Neural cell (in vitro differentiated cells): ENCODE results near the gene QSOX1. TPM values are rescaled to one million over a fixed set of nuclear protein-coding genes. Genes with fewer than 3 reads are reported as not detected.

Source experiments
- H2AFZ ChIP-seq: fragments of 200-600, 300-800 bp; sonication (generic), shearing (Covaris generic); 2 replicates; pipeline ENCODE4 v1.6.0; 2014; ENCODE audit warnings: low read depth, mild to moderate bottlenecking, antibody characterized with exemption, low read length, moderate library complexity
- H3F3A ChIP-seq: fragments of 200-600 bp; shearing (Covaris generic); 2 replicates; pipeline ENCODE4 v1.6.1; 2016; ENCODE audit warnings: mild to moderate bottlenecking, moderate library complexity, mixed read lengths, antibody characterized with exemption, low read length; ENCODE audit not compliant: insufficient read depth, poor library complexity, severe bottlenecking
- H3K27ac ChIP-seq: fragments of 200-600, 300-800 bp; sonication (generic), shearing (Covaris generic); 2 replicates; pipeline ENCODE4 v1.5.1; 2014; ENCODE audit warnings: mild to moderate bottlenecking, low read length, moderate library complexity
- H3K27me3 ChIP-seq: fragments of 300-800, 200-600 bp; sonication (generic), shearing (Covaris generic); 2 replicates; pipeline ENCODE4 v1.6.0; 2014; ENCODE audit warnings: mild to moderate bottlenecking, low read depth, low read length, moderate library complexity; ENCODE audit not compliant: insufficient read depth
- H3K36me3 ChIP-seq: fragments of 300-800, 200-600 bp; sonication (generic), shearing (Covaris generic); 2 replicates; pipeline ENCODE4 v1.5.1; 2014; ENCODE audit warnings: mild to moderate bottlenecking, antibody characterized with exemption, low read length, moderate library complexity; ENCODE audit not compliant: insufficient read depth
- H3K4me2 ChIP-seq: fragments of 300-800, 200-600 bp; sonication (generic), shearing (Covaris generic); 2 replicates; pipeline ENCODE4 v1.6.0; 2014; ENCODE audit warnings: mild to moderate bottlenecking, low read length
- H3K4me3 ChIP-seq: fragments of 300-800, 200-600 bp; sonication (generic), shearing (Covaris generic); 2 replicates; pipeline ENCODE4 v1.5.1; 2014; ENCODE audit warnings: mild to moderate bottlenecking, low read length, moderate library complexity
- H3K79me2 ChIP-seq: fragments of 200-600 bp; shearing (Covaris generic); replicated peaks from 2 replicates; pipeline ENCODE4 v1.6.0; 2014; ENCODE audit warnings: mild to moderate bottlenecking, low read length, moderate library complexity; ENCODE audit not compliant: insufficient read depth
- H3K9ac ChIP-seq: fragments of 300-800, 200-600 bp; sonication (generic), shearing (Covaris generic); 2 replicates; pipeline ENCODE4 v1.6.1; 2016; ENCODE audit warnings: mild to moderate bottlenecking, low read length, mixed read lengths
- H3K9me2 ChIP-seq: fragments of 200-600 bp; shearing (Covaris generic); 2 replicates; pipeline ENCODE4 v1.6.1; 2016; ENCODE audit warnings: mild to moderate bottlenecking, low read length, mixed read lengths; ENCODE audit not compliant: insufficient read depth
- H3K9me3 ChIP-seq: fragments of 200-600, 300-800 bp; sonication (generic), shearing (Covaris generic); 2 replicates; pipeline ENCODE4 v1.6.1; 2016; ENCODE audit warnings: mild to moderate bottlenecking, mixed run types, low read length, moderate library complexity, mixed read lengths
- H4K20me1 ChIP-seq: fragments of 200-600 bp; shearing (Covaris generic); 2 replicates; pipeline ENCODE4 v1.6.1; 2016; ENCODE audit warnings: mild to moderate bottlenecking, mixed run types; ENCODE audit not compliant: insufficient read depth
- EP300 ChIP-seq: fragments of 450-650 bp; conservative IDR thresholded peaks from 2 replicates; pipeline ENCODE4 v1.6.1; 2014; ENCODE audit warnings: antibody characterized with exemption, mild to moderate bottlenecking, moderate library complexity; ENCODE audit not compliant: poor library complexity, severe bottlenecking
- EZH2 ChIP-seq: fragments of 200-600, 300-800 bp; shearing (Covaris generic), sonication (generic); IDR thresholded peaks from 2 replicates; pipeline ENCODE4 v1.6.1; 2014; ENCODE audit warnings: antibody characterized with exemption, low read length, borderline replicate concordance, mild to moderate bottlenecking; ENCODE audit not compliant: insufficient read depth, poor library complexity, severe bottlenecking
- MXI1 ChIP-seq: fragments of 450-650 bp; conservative IDR thresholded peaks from 2 replicates; pipeline ENCODE4 v1.6.1; 2014; ENCODE audit warnings: antibody characterized with exemption, mild to moderate bottlenecking; ENCODE audit not compliant: poor library complexity, severe bottlenecking
- POLR2AphosphoS5 ChIP-seq: IDR thresholded peaks from 2 replicates; pipeline ENCODE4 v1.6.1; 2012
- RAD21 ChIP-seq: fragments of 450-650 bp; conservative IDR thresholded peaks from 2 replicates; pipeline ENCODE4 v1.6.1; 2014; ENCODE audit warnings: antibody characterized with exemption, mild to moderate bottlenecking, moderate library complexity
- REST ChIP-seq: IDR thresholded peaks from 2 replicates; pipeline ENCODE4 v1.6.1; 2012; ENCODE audit warnings: borderline replicate concordance
- SMC3 ChIP-seq: fragments of 450-650 bp; conservative IDR thresholded peaks from 2 replicates; pipeline ENCODE4 v1.6.1; 2014; ENCODE audit warnings: antibody characterized with exemption, mild to moderate bottlenecking, moderate library complexity; ENCODE audit not compliant: poor library complexity
- TAF1 ChIP-seq: IDR thresholded peaks from 2 replicates; pipeline ENCODE4 v1.6.1; 2012; ENCODE audit warnings: low read depth
- polyA plus RNA-seq: library from polyadenylated mRNA; depleted of rRNA; stranded (reverse); fragments of >200 nt; gene quantifications from 2 replicates; pipeline ENCODE4 v1.2.3, GENCODE V29; 2014
- TF ChIP-seq, protein P1 (sequence below): fragments of 450-650 bp; IDR thresholded peaks from 2 replicates; pipeline ENCODE4 v1.5.1; 2014; ENCODE audit warnings: antibody characterized with exemption, mild to moderate bottlenecking, moderate library complexity; ENCODE audit not compliant: poor library complexity, severe bottlenecking

The QSOX1 gene
- polyA plus RNA-seq, 1 donor from 2014 or later: 49.8 TPM

DNA sequence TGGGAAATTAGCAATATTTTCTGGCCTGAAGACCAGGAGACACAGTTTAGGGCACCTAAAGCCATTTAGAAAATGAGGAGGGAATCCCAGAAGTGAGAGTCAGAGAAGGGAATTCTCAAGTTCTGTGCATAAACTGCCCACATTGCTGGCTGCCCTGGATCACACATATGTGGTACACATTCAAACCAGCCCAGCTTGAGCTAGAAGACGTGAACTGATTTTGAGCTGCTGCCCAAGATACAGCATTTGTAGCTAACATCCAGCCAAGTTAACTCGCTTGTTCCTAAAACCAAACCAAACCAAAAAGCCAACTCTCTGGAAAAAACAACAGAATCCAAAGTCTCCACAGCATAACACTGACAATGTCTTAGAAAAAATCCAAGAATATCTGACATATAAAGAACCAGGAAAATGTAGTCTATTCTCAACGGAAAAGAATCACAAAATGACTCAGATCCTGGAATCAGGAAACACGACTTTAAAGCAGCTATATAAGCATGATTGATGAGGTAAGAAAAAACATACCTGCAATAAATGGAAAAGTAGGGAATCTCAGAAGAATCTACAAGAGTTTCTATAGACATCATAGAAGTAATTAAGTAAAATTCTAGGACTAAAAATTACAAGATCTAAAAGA lies 18.2 kb upstream of the QSOX1 start:
- H3K27ac ChIP-seq: no peak overlapping the region
- no peaks in the 10 kb centered on the region for H3F3A ChIP-seq
- TF ChIP-seq REST: no peak
- no peak for TF ChIP-seq EZH2
- TF ChIP-seq, protein P1, sequence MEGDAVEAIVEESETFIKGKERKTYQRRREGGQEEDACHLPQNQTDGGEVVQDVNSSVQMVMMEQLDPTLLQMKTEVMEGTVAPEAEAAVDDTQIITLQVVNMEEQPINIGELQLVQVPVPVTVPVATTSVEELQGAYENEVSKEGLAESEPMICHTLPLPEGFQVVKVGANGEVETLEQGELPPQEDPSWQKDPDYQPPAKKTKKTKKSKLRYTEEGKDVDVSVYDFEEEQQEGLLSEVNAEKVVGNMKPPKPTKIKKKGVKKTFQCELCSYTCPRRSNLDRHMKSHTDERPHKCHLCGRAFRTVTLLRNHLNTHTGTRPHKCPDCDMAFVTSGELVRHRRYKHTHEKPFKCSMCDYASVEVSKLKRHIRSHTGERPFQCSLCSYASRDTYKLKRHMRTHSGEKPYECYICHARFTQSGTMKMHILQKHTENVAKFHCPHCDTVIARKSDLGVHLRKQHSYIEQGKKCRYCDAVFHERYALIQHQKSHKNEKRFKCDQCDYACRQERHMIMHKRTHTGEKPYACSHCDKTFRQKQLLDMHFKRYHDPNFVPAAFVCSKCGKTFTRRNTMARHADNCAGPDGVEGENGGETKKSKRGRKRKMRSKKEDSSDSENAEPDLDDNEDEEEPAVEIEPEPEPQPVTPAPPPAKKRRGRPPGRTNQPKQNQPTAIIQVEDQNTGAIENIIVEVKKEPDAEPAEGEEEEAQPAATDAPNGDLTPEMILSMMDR: no peak
- no peak for TF ChIP-seq TAF1
- no peak for TF ChIP-seq EP300
- no peak for TF ChIP-seq RAD21
- no peak for TF ChIP-seq MXI1
- no peak for TF ChIP-seq SMC3
- no peak for TF ChIP-seq POLR2AphosphoS5
- no peak overlapping the region for H3K9ac ChIP-seq
- no peaks in the 10 kb centered on the region for H4K20me1 ChIP-seq
- H3K9me3 ChIP-seq: no peaks in the 10 kb centered on the region
- H3K79me2 ChIP-seq: no peaks in the 10 kb centered on the region
- no peaks in the 10 kb centered on the region for H3K9me2 ChIP-seq
- H3K27me3 ChIP-seq: no peaks in the 10 kb centered on the region
- no peak overlapping the region for H3K4me2 ChIP-seq
- no peaks in the 10 kb centered on the region for H3K36me3 ChIP-seq
- H2AFZ ChIP-seq: no peak overlapping the region
- H3K4me3 ChIP-seq: no peak overlapping the region

- no peak overlapping the region for H3K4me3 ChIP-seq
Observed at GRCh38 chr1:180136968-180137356, 17.7 kb upstream of the QSOX1 start.

More at GRCh38 chr1:180136968-180137356, 17.7 kb upstream of the QSOX1 start:
- Histone ChIP-seq H3F3A (no peaks in the 10 kb centered on the region), H3K36me3 (no peaks in the 10 kb centered on the region), H4K20me1 (no peaks in the 10 kb centered on the region), H3K79me2 (no peaks in the 10 kb centered on the region), H2AFZ (no peak overlapping the region), H3K9me2 (no peaks in the 10 kb centered on the region), H3K9me3 (no peaks in the 10 kb centered on the region), H3K27me3 (no peaks in the 10 kb centered on the region), H3K27ac (no peak overlapping the region), H3K4me2 (no peak overlapping the region), H3K9ac (no peak overlapping the region)
- no peak for TF ChIP-seq TAF1
- no peak for TF ChIP-seq REST
- TF ChIP-seq RAD21: no peak
- no peak for TF ChIP-seq EZH2
- no peak for TF ChIP-seq POLR2AphosphoS5
- TF ChIP-seq SMC3: no peak
- no peak for TF ChIP-seq EP300
- no peak for TF ChIP-seq MXI1
- TF ChIP-seq, protein P1: no peak
